ENCODE measurements around the gene DUOX1.

Gene DUOX1

DNA sequence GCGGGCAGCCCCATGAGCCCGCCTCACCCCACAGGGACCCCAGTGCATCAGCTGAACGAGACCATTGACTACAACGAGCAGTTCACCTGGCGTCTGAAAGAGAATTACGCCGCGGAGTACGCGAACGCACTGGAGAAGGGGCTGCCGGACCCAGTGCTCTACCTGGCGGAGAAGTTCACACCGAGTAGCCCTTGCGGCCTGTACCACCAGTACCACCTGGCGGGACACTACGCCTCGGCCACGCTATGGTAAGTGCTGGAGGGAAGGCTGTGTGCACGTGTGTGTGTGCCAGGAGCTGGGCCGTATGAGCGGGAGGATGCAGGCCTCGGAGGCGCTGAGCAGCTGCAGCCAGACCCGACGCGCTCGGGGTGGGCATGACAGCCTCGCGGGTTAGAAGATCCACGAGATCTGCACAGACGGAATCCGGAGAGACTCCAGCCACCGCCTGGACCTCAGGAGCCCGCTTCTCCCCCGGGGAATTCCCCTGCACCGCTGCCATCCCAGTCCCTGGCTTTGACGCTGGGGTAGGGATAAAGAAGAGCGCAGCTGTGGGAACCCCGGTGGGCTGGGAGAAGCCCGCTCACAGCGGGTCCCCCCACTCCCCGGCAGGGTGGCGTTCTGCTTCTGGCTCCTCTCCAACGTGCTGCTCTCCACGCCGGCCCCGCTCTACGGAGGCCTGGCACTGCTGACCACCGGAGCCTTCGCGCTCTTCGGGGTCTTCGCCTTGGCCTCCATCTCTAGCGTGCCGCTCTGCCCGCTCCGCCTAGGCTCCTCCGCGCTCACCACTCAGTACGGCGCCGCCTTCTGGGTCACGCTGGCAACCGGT, 13.1 kb upstream of the DUOX1 start:
- Histone ChIP-seq H3K27ac (ENCODE audit: low read depth, low read length) (no peak overlapping the region), H3K4me3 (ENCODE audit: low read depth in 1 of 2, low read length in 2 of 2) (peak overlapping the region in 1 of 2 donors; percentile 37), H3K9me3 (ENCODE audit: low read length) (no peaks in the 10 kb centered on the region), H3K9ac (ENCODE audit: low read length) (no peak overlapping the region), H3K27me3 (ENCODE audit: control insufficient read depth in 1 of 2, insufficient read depth in 2 of 2, low read length in 2 of 2) (peaks cover 59 to 72% of the 10 kb centered on the region in 2 donors), H3K36me3 (ENCODE audit: insufficient read depth, low read length) (no peaks in the 10 kb centered on the region), H3K4me1 (ENCODE audit: insufficient read depth, low read length) (peaks cover 19% of the 10 kb centered on the region)

DNA sequence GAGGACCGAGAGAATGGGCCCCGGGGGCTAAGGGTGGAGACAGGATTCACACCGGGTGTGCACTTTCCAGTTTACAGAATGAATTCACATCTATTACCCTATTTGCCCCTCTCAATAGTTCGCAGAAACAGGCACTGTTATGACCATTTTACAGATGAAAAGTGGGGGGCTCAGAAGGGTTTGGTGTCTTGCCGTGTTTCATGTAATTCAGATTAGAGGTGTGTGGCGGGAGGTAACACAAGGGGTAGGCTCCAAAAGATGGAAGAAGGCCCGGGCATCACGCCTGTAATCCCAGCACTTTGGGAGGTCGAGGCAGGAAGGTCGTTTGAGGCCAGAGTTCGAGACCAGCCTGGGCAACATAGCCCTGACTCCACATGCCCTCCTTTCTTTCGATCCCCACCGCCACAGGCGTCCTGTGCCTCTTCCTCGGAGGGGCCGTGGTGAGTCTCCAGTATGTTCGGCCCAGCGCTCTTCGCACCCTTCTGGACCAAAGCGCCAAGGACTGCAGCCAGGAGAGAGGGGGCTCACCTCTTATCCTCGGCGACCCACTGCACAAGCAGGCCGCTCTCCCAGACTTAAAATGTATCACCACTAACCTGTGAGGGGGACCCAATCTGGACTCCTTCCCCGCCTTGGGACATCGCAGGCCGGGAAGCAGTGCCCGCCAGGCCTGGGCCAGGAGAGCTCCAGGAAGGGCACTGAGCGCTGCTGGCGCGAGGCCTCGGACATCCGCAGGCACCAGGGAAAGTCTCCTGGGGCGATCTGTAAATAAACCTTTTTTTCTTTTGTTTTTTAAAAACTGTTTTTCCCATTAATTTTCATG, 12.3 kb upstream of the DUOX1 start:
- H3K27ac ChIP-seq (ENCODE audit: low read depth, low read length) = no peak overlapping the region

DNA sequence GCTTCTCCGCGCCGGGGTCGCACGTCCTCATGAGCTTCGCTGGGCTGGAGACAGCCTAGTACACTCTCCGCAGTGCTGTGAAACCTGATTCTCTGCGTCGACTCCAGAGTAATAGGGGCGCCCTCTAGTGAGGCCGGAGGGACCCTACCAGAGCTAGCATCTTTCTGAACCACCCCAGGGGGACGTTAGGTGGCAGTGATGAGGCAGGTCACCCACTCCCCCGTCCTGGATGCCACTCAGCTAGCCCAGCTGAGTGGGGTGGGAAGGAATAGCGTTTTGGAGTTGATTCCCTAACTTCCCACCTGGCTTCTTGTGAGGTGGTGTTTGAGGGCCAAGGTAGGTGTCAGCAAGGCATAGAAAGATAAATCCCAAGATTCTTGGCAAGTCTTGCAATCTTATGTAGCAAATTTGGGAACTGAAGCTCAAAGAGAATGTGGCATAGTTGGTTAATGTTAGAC, 11.6 kb upstream of the DUOX1 start:
- H3K27ac ChIP-seq (ENCODE audit: low read depth, low read length) = no peak overlapping the region
- peak overlapping the region; percentile 12 to 43 for H3K4me3 ChIP-seq (ENCODE audit: low read depth in 1 of 2, low read length in 2 of 2)
- H3K27me3 ChIP-seq (ENCODE audit: control insufficient read depth in 1 of 2, insufficient read depth in 2 of 2, low read length in 2 of 2) = peaks cover 48 to 57% of the 10 kb centered on the region in 2 donors
- H3K9me3 ChIP-seq (ENCODE audit: low read length) = no peaks in the 10 kb centered on the region
- H3K36me3 ChIP-seq (ENCODE audit: insufficient read depth, low read length) = no peaks in the 10 kb centered on the region
- H3K9ac ChIP-seq (ENCODE audit: low read length) = no peak overlapping the region
- peaks cover 12% of the 10 kb centered on the region for H3K4me1 ChIP-seq (ENCODE audit: insufficient read depth, low read length)

More for the DNA sequence above, 12.3 kb upstream of the DUOX1 start:
- H3K4me1 ChIP-seq (ENCODE audit: insufficient read depth, low read length) = peaks cover 14% of the 10 kb centered on the region
- no peaks in the 10 kb centered on the region for H3K9me3 ChIP-seq (ENCODE audit: low read length)
- peaks cover 51 to 64% of the 10 kb centered on the region in 2 donors for H3K27me3 ChIP-seq (ENCODE audit: control insufficient read depth in 1 of 2, insufficient read depth in 2 of 2, low read length in 2 of 2)
- no peak overlapping the region for H3K9ac ChIP-seq (ENCODE audit: low read length)
- peak overlapping the region; percentile 12 to 43 for H3K4me3 ChIP-seq (ENCODE audit: low read depth in 1 of 2, low read length in 2 of 2)
- no peaks in the 10 kb centered on the region for H3K36me3 ChIP-seq (ENCODE audit: insufficient read depth, low read length)

DNA sequence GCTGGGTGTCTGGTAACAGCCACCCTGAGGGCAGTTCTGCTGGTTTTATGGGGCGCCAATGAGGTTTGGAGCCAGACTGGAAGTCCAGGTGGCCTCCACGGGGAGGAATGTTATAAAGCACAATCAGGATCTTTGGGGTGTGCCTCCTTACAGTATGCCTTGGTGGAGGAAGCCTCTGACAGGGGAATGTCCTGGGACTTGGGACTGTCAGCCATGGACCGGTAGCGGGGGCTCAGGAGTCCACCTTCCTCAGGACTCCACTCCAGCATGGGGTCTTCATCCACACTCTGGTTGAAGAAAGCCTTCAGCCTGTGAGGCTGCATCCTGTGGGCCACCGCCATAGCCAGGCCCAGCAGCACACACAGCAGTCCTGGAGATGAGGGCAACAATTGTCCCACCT, 10.8 kb upstream of the DUOX1 start:
- no peak overlapping the region for H3K9ac ChIP-seq (ENCODE audit: low read length)
- no peaks in the 10 kb centered on the region for H3K9me3 ChIP-seq (ENCODE audit: low read length)
- H3K27ac ChIP-seq (ENCODE audit: low read depth, low read length) = no peak overlapping the region
- H3K4me3 ChIP-seq (ENCODE audit: low read depth in 1 of 2, low read length in 2 of 2) = no peak overlapping the region
- H3K4me1 ChIP-seq (ENCODE audit: insufficient read depth, low read length) = peaks cover 12% of the 10 kb centered on the region
- peaks cover 39 to 49% of the 10 kb centered on the region in 2 donors for H3K27me3 ChIP-seq (ENCODE audit: control insufficient read depth in 1 of 2, insufficient read depth in 2 of 2, low read length in 2 of 2)
- H3K36me3 ChIP-seq (ENCODE audit: insufficient read depth, low read length) = no peaks in the 10 kb centered on the region

DNA sequence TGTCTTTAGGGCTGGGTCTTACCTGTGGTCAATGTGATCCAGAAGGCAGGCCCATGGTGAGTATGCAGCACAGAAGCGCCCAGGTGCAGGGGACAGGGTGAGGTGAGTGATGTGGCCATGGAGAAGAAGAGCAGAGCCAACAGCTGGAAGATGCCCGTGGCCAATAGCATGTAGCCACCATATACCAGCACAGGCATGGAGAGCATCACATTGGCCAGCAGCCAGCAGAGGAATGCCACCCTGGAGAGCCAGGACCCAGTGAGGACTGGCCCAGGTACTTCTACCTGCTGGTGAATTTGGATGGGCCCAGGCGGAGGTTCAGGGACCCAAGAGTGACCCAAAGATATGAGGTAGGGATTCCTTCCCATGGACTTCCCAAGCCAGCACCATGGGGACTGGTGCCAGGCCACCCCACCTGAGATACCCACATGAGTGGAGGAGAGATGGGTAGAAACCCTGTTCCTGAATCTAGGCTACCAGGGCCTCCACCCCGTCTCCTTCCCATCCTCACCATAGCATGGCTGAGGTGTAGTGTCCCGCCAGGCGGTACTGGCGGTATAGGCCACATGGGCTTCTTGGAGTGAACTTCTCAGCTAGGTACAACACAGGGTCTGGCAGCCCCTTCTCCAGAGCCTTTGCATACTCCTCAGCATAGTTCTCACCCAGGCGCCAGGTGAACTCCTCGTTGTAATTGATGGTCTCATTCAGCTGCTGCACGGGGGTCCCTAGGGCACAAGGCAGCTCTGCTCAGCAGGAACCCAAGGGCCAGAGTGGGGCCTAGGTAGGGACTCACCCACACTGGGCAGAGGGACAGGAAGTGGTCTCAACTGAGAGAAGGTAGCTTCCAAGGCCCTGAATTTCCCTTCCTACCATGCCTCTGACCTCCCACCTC, 9.5 kb upstream of the DUOX1 start:
- Histone ChIP-seq H3K9ac (ENCODE audit: low read length) (no peak overlapping the region), H3K9me3 (ENCODE audit: low read length) (no peaks in the 10 kb centered on the region), H3K4me3 (ENCODE audit: low read depth in 1 of 2, low read length in 2 of 2) (no peak overlapping the region), H3K27ac (ENCODE audit: low read depth, low read length) (no peak overlapping the region), H3K27me3 (ENCODE audit: control insufficient read depth in 1 of 2, insufficient read depth in 2 of 2, low read length in 2 of 2) (peaks cover 26 to 36% of the 10 kb centered on the region in 2 donors), H3K4me1 (ENCODE audit: insufficient read depth, low read length) (peaks cover 12% of the 10 kb centered on the region), H3K36me3 (ENCODE audit: insufficient read depth, low read length) (no peaks in the 10 kb centered on the region)

DNA sequence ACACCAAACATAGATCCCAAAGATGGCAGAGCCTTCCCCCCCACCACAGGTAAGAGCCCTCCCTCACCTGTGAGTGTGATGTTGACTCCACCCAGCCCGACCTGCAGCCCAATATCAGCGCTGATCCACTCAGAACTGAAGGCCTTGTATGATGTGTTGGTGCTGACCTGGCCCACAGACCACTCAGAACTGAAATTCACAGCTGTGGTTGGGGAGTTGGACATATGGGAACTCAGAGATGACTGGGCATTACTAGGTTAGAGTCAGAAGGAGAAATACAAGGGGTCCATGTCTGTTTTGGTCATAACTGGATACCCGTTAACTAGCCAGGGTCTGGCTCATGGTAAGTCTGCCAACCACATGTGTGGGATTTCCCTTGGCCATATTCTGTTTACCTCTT, 8.8 kb upstream of the DUOX1 start:
- no peak overlapping the region for H3K4me3 ChIP-seq (ENCODE audit: low read depth in 1 of 2, low read length in 2 of 2)
- H3K9ac ChIP-seq (ENCODE audit: low read length) = no peak overlapping the region
- H3K27me3 ChIP-seq (ENCODE audit: control insufficient read depth in 1 of 2, insufficient read depth in 2 of 2, low read length in 2 of 2) = peaks cover 19 to 29% of the 10 kb centered on the region in 2 donors
- no peaks in the 10 kb centered on the region for H3K9me3 ChIP-seq (ENCODE audit: low read length)
- H3K27ac ChIP-seq (ENCODE audit: low read depth, low read length) = no peak overlapping the region
- no peaks in the 10 kb centered on the region for H3K36me3 ChIP-seq (ENCODE audit: insufficient read depth, low read length)
- H3K4me1 ChIP-seq (ENCODE audit: insufficient read depth, low read length) = peaks cover 12% of the 10 kb centered on the region

DNA sequence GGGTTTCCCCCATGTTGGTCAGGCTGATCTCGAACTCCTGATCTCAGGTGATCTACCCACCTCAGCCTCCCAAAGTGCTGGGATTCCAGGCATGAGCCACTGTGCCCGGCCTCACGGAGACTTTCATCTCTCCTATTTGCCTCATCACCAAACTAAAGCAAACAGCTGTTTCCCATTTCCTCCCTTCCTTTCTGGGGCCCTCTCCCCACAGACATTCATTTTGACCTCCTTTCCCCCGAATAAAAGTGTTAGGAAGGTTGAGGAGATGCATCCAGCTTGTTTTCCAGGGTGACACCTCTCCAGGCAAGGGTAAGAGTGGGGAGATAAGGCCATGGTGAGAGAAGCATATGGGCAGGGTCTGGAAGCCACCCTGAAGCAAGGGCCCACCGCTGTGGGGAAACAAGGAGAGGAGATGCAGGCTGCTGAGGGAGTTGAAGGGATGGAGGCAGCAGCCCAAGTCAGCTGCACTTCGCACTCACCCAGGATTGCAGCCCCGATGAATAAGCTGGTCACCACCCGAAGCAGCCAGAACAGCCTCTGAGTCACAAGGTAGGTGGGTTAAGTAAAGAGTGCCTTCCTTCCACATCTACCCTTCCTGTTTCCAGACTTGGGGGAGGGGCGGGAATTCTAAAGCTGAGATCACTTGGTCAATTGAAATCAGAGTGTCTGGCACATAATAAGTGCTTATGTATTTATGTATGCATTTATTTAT, 7.9 kb upstream of the DUOX1 start:
- peaks cover 11 to 20% of the 10 kb centered on the region in 2 donors for H3K27me3 ChIP-seq (ENCODE audit: control insufficient read depth in 1 of 2, insufficient read depth in 2 of 2, low read length in 2 of 2)
- H3K4me1 ChIP-seq (ENCODE audit: insufficient read depth, low read length) = peaks cover 9% of the 10 kb centered on the region
- no peak overlapping the region for H3K9ac ChIP-seq (ENCODE audit: low read length)
- H3K27ac ChIP-seq (ENCODE audit: low read depth, low read length) = no peak overlapping the region
- no peaks in the 10 kb centered on the region for H3K9me3 ChIP-seq (ENCODE audit: low read length)
- H3K4me3 ChIP-seq (ENCODE audit: low read depth in 1 of 2, low read length in 2 of 2) = no peak overlapping the region
- H3K36me3 ChIP-seq (ENCODE audit: insufficient read depth, low read length) = no peaks in the 10 kb centered on the region

DNA sequence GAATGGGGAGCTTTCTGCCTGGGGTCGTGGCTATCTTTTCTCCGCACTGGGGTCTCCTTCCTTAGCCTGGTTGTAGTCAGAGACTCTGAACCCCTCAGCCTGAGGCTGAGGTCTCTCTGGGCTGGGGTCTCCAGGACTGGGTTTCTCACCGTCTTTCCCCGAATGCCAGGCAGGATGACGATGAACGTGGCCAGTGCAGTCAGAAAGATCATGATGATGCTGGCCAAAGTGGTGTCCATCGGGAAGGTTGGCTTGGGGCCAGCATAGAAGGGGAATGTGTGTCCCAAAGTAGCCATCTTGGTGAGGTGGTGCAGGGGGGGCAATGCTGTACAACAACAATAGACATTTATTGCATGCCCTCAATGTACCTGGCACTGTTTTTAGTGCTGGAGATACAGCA, 7.1 kb upstream of the DUOX1 start:
- no peaks in the 10 kb centered on the region for H3K9me3 ChIP-seq (ENCODE audit: low read length)
- no peak overlapping the region for H3K27ac ChIP-seq (ENCODE audit: low read depth, low read length)
- no peak overlapping the region for H3K4me3 ChIP-seq (ENCODE audit: low read depth in 1 of 2, low read length in 2 of 2)
- H3K9ac ChIP-seq (ENCODE audit: low read length) = no peak overlapping the region
- no peaks in the 10 kb centered on the region for H3K36me3 ChIP-seq (ENCODE audit: insufficient read depth, low read length)
- peaks cover 2 to 16% of the 10 kb centered on the region in 2 donors for H3K27me3 ChIP-seq (ENCODE audit: control insufficient read depth in 1 of 2, insufficient read depth in 2 of 2, low read length in 2 of 2)
- H3K4me1 ChIP-seq (ENCODE audit: insufficient read depth, low read length) = peaks cover 3% of the 10 kb centered on the region

DNA sequence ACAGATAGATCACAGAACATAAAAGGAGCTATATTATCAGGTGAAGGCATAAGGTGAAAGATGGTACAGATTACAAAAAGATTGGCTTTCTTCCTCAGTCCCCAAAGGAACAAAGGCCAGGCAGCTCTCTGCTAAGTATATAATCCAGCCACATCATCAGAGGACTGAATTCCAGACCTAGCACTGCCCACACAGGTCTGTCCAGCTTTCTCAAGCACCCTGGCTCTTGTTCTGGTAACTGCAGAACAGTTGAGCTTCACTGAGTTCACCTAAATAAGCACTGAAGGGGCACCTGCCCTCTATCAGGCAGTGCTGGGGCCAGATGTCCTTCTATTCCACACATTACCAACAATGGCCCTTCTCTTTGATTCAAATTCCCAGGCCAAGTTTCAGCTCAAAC, 6.4 kb upstream of the DUOX1 start:
- no peaks in the 10 kb centered on the region for H3K36me3 ChIP-seq (ENCODE audit: insufficient read depth, low read length)
- no peak overlapping the region for H3K9ac ChIP-seq (ENCODE audit: low read length)
- H3K4me3 ChIP-seq (ENCODE audit: low read depth in 1 of 2, low read length in 2 of 2) = no peak overlapping the region
- no peaks in the 10 kb centered on the region for H3K4me1 ChIP-seq (ENCODE audit: insufficient read depth, low read length)
- peaks cover 5 to 18% of the 10 kb centered on the region in 2 donors for H3K27me3 ChIP-seq (ENCODE audit: control insufficient read depth in 1 of 2, insufficient read depth in 2 of 2, low read length in 2 of 2)
- H3K9me3 ChIP-seq (ENCODE audit: low read length) = no peaks in the 10 kb centered on the region
- no peak overlapping the region for H3K27ac ChIP-seq (ENCODE audit: low read depth, low read length)

DNA sequence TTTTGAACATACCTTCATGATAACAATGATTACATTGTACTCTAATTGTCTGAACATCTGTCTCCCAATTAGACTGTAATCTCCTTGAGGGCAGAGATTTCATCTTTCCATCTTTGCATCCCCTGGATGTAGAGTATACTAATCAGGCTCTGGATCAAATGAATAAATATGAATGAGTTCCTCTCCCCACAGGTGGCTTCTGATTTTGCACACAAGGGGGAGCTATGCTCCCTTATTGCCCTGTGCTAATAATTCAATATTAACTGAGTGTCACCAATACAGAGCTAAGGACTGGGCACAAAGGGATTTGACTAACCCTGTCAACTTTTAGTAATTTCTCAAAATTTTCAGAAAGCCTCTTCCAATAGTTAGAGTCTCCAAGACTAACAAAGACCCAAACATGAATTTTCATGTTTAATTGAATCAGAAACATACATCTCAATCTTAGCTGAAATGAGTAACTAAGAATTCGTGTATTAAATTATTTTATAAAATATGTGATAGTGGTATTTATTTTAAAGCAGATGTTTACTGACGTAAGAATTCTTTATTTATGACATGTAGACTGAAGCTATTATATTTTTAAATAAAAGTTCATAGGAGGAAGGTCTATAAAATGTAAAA, 3.1 kb upstream of the DUOX1 start:
- Histone ChIP-seq H3K27me3 (ENCODE audit: control insufficient read depth in 1 of 2, insufficient read depth in 2 of 2, low read length in 2 of 2) (peaks cover 23 to 40% of the 10 kb centered on the region in 2 donors), H3K4me3 (ENCODE audit: low read depth in 1 of 2, low read length in 2 of 2) (no peak overlapping the region), H3K9ac (ENCODE audit: low read length) (no peak overlapping the region), H3K36me3 (ENCODE audit: insufficient read depth, low read length) (no peaks in the 10 kb centered on the region), H3K9me3 (ENCODE audit: low read length) (no peaks in the 10 kb centered on the region), H3K4me1 (ENCODE audit: insufficient read depth, low read length) (no peaks in the 10 kb centered on the region), H3K27ac (ENCODE audit: low read depth, low read length) (no peak overlapping the region)
